HG03575 (cell line): ENCODE results near the gene TSHZ2.

Experiments used
- ATAC-seq: cut with Tn5 transposase; IDR thresholded peaks from one replicate; pipeline ENCODE4 v1.9.1; 2021; ENCODE audit not compliant: unreplicated experiment, insufficient number of reproducible peaks, low FRiP score; ENCODE audit errors: extremely low read depth

Gene TSHZ2

DNA sequence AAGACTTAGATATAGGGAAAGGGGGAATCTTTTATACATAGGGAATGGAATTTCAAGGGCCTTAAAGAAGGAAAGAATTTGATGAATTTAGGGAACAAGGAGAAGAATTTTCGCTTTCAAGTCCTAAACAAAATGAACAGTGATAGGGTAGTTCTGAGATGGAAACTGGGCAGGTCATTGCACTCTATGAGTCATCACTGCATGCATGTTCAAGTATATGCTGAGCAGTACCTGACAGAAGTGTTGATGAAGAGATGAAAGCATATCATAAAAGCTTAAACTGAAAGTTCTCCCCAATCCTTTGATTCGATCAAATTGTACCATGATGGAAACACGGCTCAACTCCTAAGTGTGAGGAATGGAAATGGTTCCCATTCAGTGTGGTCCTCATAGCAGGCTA is 271.0 kb downstream of the TSHZ2 start:
- ATAC-seq = no peak

DNA sequence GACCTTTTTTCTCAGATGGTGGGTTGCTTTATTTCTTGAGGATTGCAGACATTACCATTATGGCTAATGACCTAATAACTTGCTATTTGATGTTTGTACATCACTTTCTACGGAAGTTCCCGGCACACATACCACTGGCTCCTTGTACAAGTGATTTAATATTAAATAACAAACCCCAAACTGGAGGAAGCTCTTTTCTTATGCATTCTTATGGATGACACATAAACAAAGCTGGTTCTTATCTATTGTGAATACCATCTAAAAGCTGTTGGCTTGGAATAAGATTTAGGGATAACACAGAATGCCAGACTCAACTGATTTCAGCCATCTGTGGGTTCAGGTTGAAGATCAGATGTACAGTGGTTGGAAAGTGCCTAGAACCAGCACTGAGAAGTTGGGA is 272.6 kb downstream of the TSHZ2 start:
- no peak for ATAC-seq

DNA sequence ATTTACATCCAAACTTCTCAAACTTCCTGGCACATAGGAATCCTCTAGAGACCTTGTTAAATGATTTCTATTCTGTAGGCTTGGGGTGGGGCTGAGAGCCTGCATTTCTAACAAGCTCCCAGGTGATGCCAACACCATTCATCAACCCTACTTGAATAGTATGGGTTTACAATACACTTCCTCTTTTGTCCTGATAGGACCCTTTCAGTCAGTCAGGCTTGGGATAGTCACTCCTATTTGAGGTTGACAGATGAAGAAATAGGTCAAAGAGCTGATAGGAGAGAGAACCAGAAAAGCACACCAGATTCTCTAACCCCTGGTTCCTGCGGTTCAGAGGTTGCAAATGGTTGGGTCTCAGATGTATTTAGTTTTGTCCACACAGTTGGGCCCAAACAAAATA is 273.4 kb downstream of the TSHZ2 start:
- ATAC-seq = no peak

DNA sequence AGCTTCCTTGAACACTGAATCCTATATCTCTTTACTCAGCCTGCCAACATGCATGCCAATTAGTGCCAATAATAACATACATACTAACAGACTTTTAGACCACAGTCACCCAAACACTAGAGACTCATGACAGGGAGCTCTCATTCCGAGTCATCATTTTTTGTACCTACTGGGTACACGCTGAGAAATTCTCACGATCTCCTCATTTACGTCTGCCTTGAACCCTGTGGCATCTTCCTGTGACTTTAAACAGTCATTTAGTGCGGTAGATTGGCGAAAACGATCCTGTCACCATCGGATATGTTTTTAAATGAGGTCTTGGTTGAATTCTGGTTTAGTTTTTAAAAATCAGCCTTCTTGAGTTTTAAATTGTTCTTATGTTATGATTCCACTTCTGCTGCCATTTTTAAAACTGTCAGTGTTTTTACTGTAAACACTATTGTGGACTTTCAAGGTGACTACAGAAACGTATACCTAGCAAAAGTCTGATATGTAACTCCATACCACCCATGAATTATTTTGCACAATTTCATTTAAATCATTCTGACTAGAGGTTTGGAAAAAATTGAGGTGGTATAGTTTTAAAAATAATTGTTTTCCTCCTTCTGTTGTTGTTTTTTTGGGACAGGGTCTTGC is 275.4 kb downstream of the TSHZ2 start:
- no peak for ATAC-seq

DNA sequence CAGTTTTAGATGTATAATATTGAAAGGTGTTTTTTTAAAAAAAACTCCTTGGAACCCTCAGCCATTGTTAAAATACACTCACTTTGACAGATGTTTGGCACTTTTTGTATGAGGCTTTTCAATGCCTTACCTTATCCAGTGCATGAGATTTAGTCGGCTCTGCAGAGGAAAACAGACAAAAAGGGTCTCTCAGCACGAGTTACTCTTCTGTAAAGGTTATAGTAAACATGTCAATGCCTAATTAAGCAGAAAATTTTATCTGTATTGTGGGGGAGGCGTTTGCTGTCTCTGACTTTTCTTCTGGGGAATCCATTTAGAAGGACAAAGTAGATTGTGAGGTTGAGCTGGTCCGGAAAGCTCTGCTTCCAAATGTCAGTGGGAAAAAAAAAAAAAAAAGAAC is 278.3 kb downstream of the TSHZ2 start:
- ATAC-seq = no peak

DNA sequence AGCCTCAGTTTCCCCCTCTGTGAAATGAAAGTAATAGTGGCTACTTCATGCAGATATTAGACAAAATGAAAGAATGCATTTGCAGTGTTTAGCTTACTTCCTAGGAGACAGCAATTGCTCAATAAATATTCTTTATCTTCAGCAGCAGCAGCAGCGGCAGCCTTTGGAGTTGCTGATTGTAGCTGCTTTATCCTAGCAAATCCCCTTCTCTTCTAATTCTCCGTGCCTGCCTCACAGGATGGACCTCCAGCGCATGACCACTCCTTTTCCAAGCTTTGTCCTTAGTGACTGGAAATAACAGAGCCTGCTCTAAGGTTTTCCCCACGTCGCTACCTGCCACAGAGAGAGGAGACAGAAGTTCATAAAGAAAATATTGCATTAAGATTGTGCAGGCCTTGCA is 279.8 kb downstream of the TSHZ2 start:
- no peak for ATAC-seq

DNA sequence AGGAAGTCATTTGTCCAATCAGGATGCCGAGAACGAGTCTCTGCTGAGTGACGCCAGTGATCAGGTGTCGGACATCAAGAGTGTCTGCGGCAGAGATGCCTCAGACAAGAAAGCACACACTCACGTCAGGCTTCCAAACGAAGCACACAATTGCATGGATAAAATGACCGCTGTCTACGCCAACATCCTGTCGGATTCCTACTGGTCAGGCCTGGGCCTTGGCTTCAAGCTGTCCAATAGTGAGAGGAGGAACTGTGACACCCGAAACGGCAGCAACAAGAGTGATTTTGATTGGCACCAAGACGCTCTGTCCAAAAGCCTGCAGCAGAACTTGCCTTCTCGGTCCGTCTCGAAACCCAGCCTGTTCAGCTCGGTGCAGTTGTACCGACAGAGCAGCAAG is 281.5 kb downstream of the TSHZ2 start:
- ATAC-seq = no peak

DNA sequence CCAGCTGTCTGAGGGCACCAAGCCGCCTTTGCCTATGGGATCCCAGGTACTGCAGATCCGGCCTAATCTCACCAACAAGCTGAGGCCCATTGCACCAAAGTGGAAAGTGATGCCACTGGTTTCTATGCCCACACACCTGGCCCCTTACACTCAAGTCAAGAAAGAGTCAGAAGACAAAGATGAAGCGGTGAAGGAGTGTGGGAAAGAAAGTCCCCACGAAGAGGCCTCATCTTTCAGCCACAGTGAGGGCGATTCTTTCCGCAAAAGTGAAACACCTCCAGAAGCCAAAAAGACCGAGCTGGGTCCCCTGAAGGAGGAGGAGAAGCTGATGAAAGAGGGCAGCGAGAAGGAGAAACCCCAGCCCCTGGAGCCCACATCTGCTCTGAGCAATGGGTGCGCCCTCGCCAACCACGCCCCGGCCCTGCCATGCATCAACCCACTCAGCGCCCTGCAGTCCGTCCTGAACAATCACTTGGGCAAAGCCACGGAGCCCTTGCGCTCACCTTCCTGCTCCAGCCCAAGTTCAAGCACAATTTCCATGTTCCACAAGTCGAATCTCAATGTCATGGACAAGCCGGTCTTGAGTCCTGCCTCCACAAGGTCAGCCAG is 283.0 kb downstream of the TSHZ2 start:
- no peak for ATAC-seq

DNA sequence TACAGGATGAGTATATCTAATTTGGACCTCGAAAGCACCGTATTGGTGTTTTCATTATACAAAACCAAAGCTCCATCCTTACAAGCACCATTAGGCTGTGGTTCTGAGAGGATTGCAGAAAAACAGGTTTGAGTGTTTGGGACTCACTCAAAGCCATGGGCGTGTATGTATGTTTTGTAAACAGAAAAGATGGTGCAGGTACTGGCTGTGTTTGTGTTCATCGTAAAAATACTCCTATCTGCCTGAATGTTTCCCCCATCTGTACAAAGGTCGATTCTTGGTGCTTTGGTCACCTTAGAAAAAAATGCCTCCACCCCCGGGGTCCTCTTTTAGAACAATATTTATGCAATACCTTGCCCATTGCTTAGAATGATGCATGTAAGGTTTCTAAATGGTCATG is 286.6 kb downstream of the TSHZ2 start:
- no peak for ATAC-seq

DNA sequence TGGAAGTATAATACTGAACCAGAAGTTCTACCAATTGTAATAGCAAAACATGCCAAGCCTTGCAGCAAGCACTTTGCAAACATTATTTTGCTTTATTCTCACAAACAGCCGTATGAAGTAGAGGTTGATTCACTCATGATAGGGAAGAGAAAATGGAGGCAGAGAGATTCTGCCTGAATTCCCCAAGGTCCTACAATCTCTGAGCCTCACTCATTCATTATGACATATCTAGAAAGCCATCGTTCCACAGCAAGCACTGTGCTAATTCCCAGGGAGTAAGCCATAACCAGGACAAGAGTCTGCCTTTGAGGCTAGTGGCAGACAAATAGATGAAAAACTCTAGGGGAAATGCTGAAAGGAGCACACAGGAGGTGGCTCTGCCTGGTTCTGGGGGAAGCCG is 288.0 kb downstream of the TSHZ2 start:
- no peak for ATAC-seq

DNA sequence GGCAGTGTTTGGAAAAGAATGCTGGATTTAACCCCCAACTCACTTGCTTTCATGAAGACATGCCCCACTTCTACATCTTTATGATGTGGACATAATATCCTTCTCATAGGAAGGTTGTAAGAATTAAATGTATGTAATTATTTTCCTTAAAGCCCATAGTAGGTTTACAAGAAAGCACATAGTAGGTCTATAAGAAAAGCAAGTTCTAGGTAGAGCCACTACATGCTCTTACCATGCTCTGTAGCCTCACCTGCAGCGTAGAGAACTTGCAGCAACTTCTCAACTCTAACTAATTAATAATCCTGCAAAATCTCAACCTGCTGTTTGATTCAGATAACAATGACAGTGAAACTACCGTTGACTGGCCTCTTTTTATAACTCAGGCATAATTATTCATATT is 288.4 kb downstream of the TSHZ2 start:
- no peak for ATAC-seq

DNA sequence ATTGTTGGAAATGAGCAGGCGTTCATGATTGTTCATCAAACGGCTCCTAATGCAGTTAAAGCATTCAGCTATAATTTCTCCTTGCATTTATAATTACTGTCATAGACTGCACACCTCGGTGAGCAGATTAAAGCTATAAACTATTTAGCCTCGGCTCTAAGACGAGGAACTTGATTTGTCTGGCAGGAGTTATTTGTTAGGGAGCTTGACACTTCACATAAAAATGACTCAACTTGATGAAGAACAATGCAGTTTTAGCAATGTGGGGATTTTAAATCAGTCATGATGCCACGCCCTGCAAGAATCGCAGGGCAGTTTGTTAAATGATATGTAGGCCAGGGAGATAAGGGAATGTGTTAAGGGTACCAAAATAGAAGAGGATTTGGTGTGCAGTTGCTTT is 290.2 kb downstream of the TSHZ2 start:
- ATAC-seq = no peak

DNA sequence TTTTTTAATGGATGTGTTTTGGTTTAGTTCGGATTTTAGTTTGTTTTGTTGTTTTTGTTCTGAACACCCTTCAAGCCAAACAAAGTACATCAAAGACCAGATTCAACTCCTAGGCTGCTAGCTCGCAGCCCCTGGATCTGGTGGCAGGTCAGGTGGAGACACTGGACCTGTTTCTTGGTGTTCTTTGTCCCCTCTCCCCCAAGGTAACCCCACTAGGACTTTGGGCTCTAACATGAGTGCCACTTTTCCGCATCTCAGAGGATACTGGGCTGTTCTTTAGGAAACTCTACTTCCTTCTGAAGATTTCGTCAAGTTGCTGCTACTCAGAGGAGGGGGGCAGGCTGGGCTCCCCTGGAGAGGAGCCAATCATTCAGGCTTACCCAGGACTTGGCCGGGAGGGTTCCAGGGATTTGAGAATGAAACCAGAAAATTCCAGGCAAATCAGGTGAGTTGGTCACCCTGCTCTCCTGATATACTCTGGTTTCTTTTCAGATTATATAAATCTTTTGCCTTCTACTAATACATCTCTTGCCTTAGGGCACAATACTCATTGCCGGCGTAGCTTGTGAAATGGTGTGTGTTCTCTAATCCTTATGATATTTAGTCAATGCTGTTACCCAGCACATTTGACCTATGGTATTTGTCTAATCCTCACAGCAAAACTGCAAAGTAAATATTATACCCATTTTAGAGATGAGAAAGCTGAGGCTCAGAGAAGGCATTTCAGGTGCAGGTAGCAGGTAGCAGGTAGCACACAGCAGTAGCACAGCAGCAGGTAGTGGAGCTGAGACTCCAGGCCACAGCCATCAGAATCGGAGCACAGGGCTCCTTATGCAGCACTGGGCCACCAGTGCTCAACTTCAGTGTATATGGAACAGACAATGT is 291.6 kb downstream of the TSHZ2 start:
- ATAC-seq = no peak

DNA sequence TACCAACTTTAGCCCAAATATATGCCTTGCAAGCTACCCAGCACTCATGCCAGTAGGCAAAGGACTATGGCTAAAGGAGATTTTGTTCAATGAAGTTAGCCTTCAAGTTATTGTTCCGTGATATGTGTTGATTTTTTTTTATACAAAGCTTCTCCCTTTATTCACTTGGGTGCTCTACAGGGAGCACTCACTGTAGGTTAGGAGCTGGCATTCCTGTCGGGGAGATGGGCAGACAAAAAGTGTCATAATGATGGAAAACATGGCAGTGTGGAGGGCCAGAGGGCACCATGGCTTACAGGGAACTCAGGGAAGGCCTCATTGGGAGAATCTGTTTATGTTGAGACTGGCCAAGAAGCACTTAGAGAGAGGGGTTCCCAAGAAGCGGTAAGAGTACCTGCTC is 292.4 kb downstream of the TSHZ2 start:
- no peak for ATAC-seq

DNA sequence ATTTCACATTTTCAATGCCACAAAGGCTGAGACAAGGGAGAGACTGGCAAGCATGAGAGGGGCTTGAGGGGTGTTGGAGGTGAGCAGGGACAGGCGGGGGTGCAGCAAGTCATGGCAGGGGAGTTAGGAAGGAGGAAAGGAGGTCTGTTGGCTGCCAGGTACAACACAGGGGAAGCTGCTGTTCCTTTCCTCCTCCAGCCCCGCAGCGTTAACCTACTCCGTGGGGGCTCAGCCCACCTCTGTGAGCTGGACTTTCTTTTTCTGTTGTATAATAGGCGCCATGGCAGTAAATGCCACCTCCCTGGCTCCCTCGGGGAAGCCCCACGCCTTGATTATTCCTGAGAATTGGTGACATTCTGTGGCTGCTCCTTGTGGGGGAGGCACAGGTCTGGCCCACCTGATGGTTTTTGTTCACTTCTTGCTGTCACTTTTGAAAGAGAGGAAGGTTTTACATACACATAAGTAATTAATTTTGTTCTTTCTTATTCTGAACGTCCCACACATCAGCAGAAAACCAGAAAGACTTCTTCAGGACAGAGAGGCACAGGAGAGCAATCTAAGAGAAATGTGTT is 293.2 kb downstream of the TSHZ2 start:
- ATAC-seq = no peak

DNA sequence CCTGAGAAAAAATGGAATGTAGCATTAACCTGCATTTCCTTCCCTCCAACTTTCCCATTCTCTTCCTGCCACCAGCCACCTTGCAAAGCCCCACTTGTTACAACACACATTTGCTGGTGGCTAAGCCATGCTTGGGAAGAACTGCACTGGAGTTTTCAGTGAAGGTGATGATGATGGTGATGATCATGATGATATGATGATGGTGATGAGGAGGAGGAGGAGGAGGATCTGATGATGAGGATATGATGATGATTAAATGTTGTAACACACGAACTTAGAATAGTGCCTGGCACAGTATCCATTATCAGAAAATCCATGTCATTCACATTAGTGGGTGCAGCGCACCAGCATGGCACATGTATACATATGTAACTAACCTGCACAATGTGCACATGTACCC is 297.2 kb downstream of the TSHZ2 start:
- ATAC-seq = no peak

DNA sequence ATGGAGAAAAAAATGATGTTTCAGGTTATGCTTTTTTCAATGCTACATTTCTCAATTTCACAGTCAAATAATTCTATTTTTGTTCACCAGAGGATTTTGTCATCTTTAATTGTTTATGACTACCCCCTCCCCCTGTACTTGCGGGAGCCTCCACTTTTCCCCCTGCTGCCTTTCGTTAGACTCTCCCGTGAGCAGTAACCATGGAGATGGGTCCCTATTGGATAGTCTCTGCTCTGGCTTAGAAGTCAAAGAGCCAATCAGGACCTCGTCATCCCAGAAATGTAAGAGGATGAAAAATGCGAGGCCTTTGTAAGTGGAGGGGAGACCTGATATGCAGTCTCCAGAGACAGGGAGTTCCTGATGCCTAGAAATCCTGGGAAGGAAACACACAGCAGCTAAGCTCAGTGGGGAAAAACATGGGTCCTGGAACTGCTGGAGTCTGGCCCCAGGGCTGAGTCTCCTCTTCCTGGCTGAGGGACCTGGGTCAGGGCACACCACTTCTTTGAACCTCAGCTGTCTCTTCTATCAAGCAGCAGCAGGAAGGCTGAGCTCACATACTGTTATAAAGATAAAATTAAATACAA is 298.7 kb downstream of the TSHZ2 start:
- ATAC-seq = no peak

DNA sequence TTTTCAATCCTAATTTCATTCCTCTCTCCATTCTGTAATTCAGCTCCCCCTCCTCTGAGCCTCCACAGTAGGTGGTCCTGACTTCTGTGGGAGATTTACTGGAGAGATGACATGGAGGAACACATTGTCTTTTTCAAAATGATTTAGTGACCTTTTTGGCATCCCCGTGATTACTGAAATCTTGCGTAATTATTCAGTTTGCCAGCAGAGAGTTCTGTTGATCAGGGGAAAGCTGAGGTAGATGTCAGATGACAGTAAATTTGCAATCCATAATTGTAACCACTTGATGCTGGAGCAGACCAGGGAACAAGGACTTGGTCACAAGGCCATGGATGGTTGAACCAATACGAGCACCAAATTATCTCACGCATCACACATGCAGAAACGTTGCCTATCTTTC is 302.2 kb downstream of the TSHZ2 start:
- no peak for ATAC-seq

DNA sequence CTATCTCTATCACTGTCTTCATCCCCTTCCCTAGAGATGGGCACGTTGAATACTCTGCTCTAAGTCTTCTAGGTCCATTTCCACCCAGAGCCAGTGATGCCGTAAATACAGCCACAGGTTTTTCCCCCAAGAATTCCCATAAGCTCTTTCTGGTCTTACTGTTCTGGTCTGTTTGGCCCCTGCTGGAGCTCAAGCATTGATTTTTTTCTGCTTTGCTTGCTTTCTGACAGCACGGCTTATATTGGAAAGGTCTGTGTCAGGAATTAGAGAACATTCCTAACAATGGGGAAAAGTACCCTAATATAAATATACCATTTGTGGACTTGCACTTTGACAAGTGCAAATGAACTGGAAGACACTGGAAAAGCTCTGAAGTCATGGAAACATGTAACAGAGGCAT is 302.6 kb downstream of the TSHZ2 start:
- ATAC-seq = no peak

DNA sequence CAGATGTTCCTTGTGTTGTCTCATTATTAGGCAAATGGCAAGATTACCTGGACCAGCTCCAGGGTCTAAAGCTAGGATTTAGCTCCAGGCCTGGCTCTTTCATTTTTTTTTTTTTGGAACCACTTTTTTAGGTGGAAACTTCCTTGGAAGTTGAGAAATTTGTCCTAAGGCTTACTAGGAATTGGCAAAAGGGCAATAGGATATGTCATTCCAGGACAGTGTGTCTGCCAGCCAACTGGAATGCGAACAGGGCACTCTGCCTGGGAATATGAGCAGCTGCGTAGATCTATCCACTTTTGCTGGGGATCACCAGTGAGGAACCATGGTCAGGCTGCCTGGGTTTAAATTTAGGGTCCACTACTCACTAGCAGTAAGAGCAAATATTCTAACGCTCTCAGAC is 304.0 kb downstream of the TSHZ2 start:
- ATAC-seq = no peak
